Esophagus (tissue), 2 donors: ENCODE data around the gene FOXK2. TPM values are rescaled to one million over a fixed set of nuclear protein-coding genes. Genes with fewer than 3 reads are reported as not detected.
"Not testable (repeated sequence)": the region's sequence is repeated elsewhere in the genome, so short reads cannot be mapped to it uniquely, and the experiment has no call there.

ENCODE experiments used
- H3K27ac ChIP-seq, 2 donors: one replicate each; pipeline ENCODE4 v1.5.1; 2013; ENCODE audit warnings: low read depth in 2 of 2, mild to moderate bottlenecking in 2 of 2, inconsistent platforms in 1 of 2, low read length in 1 of 2, moderate library complexity in 1 of 2
- H3K27me3 ChIP-seq, 2 donors: one replicate each; pipeline ENCODE4 v1.6.1; 2013; ENCODE audit warnings: low read length in 2 of 2, control low read depth in 1 of 2, mild to moderate bottlenecking in 1 of 2; ENCODE audit not compliant: insufficient read depth in 2 of 2, control insufficient read depth in 1 of 2
- H3K36me3 ChIP-seq, 2 donors: one replicate each; pipeline ENCODE4 v1.6.1; 2013; ENCODE audit warnings: low read length in 1 of 2; ENCODE audit not compliant: control insufficient read depth in 2 of 2, insufficient read depth in 2 of 2
- H3K4me1 ChIP-seq, 2 donors: one replicate each; pipeline ENCODE4 v1.6.1; 2013; ENCODE audit warnings: low read length in 1 of 2; ENCODE audit not compliant: control insufficient read depth in 2 of 2, insufficient read depth in 2 of 2
- H3K4me3 ChIP-seq, 2 donors: one replicate each; pipeline ENCODE4 v1.5.1; 2013; ENCODE audit warnings: low read length in 2 of 2, mild to moderate bottlenecking in 2 of 2, low read depth in 1 of 2, moderate library complexity in 1 of 2
- H3K9me3 ChIP-seq, 2 donors: one replicate each; pipeline ENCODE4 v1.6.1; 2013; ENCODE audit warnings: mild to moderate bottlenecking in 2 of 2, low read depth in 1 of 2, low read length in 1 of 2, moderate library complexity in 1 of 2; ENCODE audit not compliant: control insufficient read depth in 2 of 2, insufficient read depth in 1 of 2
- WGBS, 2 donors: extraction: QIAGEN DNeasy Blood & Tissue Kit; methylation state at CpG; one replicate each; pipeline ENCODE4 v1.1.7; 2013; 5-methylcytosine and 5-hydroxymethylcytosine counted together
- polyA plus RNA-seq, 2 donors: library from polyadenylated mRNA; stranded (reverse); fragments of 200-250 nt; gene quantifications; one replicate each; pipeline ENCODE4 v1.2.3, GENCODE V29; 2013
- donor health status: healthy with polysubstance abuse.
- donor health status: Bipolar disorder and iron deficiency.

Gene FOXK2
- polyA plus RNA-seq, 2 donors, result 15.9 to 20.5 TPM

DNA sequence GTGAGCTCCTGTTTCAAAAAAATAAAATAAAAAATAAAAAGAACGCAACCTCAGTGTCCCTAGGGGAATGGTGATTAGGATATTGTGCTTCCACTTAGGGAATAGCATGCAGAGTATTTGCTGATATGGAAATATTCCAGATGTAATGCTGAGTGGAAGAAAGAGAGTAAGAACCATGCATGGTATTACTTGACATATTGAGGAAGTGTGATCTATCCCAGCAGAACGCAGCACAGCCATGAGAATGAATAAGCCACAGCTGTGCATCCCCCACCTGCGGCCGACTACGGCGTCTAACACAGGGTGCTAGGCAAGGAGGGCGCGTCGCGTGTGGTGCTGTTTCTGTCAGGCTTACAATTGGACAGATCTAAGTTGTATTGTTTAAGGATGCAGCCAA is 49.5 kb downstream of the FOXK2 start:
- H3K27ac ChIP-seq, result no peak overlapping the region
- H3K4me1 ChIP-seq, result no peaks in the 10 kb centered on the region
- no peak overlapping the region for H3K4me3 ChIP-seq
- no peaks in the 10 kb centered on the region for H3K9me3 ChIP-seq
- no peaks in the 10 kb centered on the region for H3K27me3 ChIP-seq
- 91 to 92% methylated on average over 10 of the region's 10 CpGs for WGBS, 2 donors
- H3K36me3 ChIP-seq, result peaks cover 5 to 31% of the 10 kb centered on the region in 2 donors

- no peaks in the 10 kb centered on the region for H3K9me3 ChIP-seq
- WGBS, 2 donors, result 95 to 96% methylated on average over 11 of the region's 11 CpGs
- no peaks in the 10 kb centered on the region for H3K27me3 ChIP-seq
- peaks cover 5 to 35% of the 10 kb centered on the region in 2 donors for H3K36me3 ChIP-seq
- H3K27ac ChIP-seq, result no peak overlapping the region
- no peaks in the 10 kb centered on the region for H3K4me1 ChIP-seq
- H3K4me3 ChIP-seq, result no peak overlapping the region
Observed at GRCh38 chr17:82569621-82570020, 50.1 kb downstream of the FOXK2 start.

- Histone ChIP-seq H3K27ac (no peak overlapping the region), H3K36me3 (peaks cover 5 to 38% of the 10 kb centered on the region in 2 donors), H3K27me3 (no peaks in the 10 kb centered on the region), H3K9me3 (no peaks in the 10 kb centered on the region), H3K4me3 (no peak overlapping the region), H3K4me1 (no peaks in the 10 kb centered on the region)
- 90 to 93% methylated on average over 9 of the region's 9 CpGs for WGBS, 2 donors
Observed at GRCh38 chr17:82570277-82570676, 50.7 kb downstream of the FOXK2 start.

DNA sequence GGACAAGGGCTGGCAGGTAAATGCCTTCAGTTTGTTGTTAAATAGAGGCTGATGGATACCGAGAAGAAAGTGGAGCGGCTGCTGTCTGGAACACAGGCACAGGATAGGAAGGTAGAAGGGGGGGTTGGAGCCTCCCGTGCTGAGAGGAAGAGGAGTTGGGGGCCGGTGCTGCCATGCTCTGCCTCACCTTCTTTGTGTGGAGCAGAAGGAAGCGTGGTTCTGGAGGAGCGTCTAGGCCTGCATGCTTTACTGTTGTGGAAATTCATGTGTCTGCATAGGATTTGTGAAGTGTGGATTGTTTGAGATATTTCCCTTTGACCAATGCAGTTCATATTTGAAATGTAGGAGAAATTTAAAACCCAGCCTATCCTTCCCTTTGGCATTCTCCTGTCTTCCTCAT is 52.3 kb downstream of the FOXK2 start:
- Histone ChIP-seq H3K4me1 (no peaks in the 10 kb centered on the region), H3K9me3 (no peaks in the 10 kb centered on the region), H3K36me3 (peaks cover 9 to 39% of the 10 kb centered on the region in 2 donors), H3K4me3 (no peak overlapping the region), H3K27ac (no peak overlapping the region), H3K27me3 (no peaks in the 10 kb centered on the region)
- WGBS, 2 donors, result 93 to 95% methylated on average over 6 of the region's 6 CpGs

GRCh38 chr17:82574041-82574440 is 54.5 kb downstream of the FOXK2 start:
- H3K4me1 ChIP-seq, result no peaks in the 10 kb centered on the region
- WGBS, 2 donors, result 89 to 95% methylated on average over 11 of the region's 11 CpGs
- H3K27me3 ChIP-seq, result no peaks in the 10 kb centered on the region
- peaks cover 8 to 39% of the 10 kb centered on the region in 2 donors for H3K36me3 ChIP-seq
- H3K4me3 ChIP-seq, result no peak overlapping the region
- no peaks in the 10 kb centered on the region for H3K9me3 ChIP-seq
- H3K27ac ChIP-seq, result no peak overlapping the region

DNA sequence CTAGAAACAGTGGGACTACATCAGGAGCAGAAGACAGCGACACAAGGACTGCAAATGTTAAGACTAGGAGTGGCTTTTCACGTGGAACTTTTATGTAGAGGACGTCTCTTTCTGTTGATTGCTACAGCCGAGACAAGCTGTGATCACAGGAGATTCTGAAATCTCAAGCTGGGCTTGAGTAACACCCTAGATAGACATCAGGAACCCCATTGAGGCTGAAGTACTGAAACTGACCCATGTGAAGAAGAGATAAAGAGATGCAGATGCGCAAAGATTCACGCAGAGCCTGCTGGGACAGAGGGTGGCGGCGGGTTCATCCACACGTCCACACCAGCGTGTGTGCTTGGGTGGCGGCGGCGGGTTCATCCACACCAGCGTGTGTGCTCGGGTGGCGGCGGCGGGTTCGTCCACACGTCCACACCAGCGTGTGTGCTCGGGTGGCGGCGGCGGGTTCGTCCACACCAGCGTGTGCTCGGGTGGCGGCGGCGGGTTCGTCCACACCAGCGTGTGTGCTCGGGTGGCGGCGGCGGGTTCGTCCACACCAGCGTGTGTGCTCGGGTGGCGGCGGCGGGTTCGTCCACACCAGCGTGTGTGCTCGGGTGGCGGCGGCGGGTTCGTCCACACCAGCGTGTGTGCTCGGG is 56.2 kb downstream of the FOXK2 start:
- not testable (repeated sequence) for H3K4me3 ChIP-seq, H3K9me3 ChIP-seq, H3K27me3 ChIP-seq, H3K4me1 ChIP-seq, H3K27ac ChIP-seq
- peaks cover 8 to 32% of the 10 kb centered on the region in 2 donors for H3K36me3 ChIP-seq
- WGBS, 2 donors, result 95 to 97% methylated on average over 34 to 38 of the region's 52 CpGs

DNA sequence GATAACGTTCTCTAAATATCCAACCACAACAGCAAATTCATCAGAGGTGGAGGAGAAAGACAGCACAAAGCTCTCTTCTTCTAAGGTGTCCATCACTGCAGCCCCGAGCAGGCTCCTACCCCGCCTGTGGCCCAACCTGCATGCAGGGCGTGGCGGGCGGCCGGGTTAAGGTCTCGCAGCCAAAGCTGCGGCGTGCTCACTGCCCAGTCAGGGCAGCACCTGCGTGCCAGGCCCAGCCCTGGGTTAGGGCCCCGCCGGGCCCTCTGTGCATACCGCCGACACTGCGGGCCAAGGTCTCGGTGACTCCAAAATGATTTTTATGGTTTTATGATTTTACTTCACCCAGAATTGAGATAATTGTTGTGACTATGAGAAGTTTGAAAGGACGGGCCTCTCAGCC is 57.8 kb downstream of the FOXK2 start:
- WGBS, 2 donors, result 73 to 96% methylated on average over 18 of the region's 18 CpGs
- Histone ChIP-seq H3K4me1 (no peaks in the 10 kb centered on the region), H3K4me3 (no peak overlapping the region), H3K27ac (no peak overlapping the region), H3K36me3 (peaks cover 11 to 27% of the 10 kb centered on the region in 2 donors), H3K9me3 (no peaks in the 10 kb centered on the region), H3K27me3 (no peaks in the 10 kb centered on the region)

DNA sequence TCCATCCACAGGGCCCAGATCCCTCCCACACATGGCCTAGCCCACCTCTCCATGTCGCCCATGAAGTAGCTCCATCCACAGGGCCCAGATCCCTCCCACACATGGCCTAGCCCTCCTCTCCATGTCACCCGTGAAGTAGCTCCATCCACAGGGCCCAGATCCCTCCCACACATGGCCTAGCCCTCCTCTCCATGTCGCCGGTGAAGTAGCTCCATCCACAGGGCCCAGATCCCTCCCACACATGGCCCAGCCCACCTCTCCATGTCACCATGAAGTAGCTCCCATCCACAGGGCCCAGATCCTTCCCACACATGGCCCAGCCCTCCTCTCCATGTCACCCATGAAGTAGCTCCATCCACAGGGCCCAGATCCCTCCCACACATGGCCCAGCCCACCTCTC is 60.4 kb downstream of the FOXK2 start:
- H3K36me3 ChIP-seq, result peaks cover 23 to 29% of the 10 kb centered on the region in 2 donors
- H3K27ac ChIP-seq, H3K27me3 ChIP-seq, H3K4me3 ChIP-seq, H3K9me3 ChIP-seq, H3K4me1 ChIP-seq: not testable (repeated sequence)
- 91% methylated on average over 4 of the region's 4 CpGs for WGBS, 2 donors

DNA sequence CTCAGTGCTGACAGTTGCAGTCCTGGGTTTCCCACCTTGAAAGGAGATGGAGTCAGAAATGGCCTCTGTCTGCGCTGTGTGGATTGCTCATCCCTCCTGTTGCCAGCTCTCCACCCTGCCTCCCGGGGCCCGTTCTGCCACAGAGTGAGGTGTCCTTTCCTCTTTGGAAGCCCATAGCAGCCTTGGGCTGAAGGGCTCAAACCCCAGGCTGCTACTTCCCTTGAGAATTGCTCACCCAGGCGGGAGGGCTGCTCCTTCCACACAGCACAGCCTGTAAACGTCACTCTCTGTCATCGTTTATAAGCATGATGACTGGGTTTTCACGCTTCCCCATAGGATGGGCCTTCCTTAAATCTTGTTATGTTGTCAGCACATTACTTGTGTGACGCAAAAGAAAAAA is 62.7 kb downstream of the FOXK2 start:
- no peaks in the 10 kb centered on the region for H3K27me3 ChIP-seq
- peaks cover 19 to 26% of the 10 kb centered on the region in 2 donors for H3K36me3 ChIP-seq
- whole genome bisulfite sequencing, 2 donors, result 81 to 84% methylated on average over 8 of the region's 8 CpGs
- no peaks in the 10 kb centered on the region for H3K9me3 ChIP-seq
- no peak overlapping the region for H3K4me3 ChIP-seq
- no peak overlapping the region for H3K27ac ChIP-seq
- H3K4me1 ChIP-seq, result no peaks in the 10 kb centered on the region

DNA sequence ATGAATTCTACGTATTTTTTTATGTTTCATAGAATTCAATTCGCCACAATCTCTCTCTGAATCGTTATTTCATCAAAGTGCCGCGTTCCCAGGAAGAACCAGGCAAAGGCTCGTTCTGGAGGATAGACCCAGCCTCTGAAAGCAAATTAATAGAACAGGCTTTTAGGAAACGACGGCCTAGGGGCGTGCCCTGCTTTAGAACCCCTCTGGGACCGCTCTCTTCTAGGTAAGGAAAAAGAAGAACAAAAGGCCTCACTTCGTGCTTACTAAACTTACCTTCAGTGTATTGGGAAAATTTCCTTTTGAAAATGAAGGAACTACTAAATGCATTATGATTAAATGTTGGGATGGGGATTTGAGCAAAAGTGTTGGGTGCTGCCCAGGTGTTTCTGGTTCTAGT is 63.2 kb downstream of the FOXK2 start:
- Histone ChIP-seq H3K27ac (no peak overlapping the region), H3K27me3 (no peaks in the 10 kb centered on the region), H3K36me3 (peaks cover 21 to 29% of the 10 kb centered on the region in 2 donors), H3K4me3 (no peak overlapping the region), H3K4me1 (no peaks in the 10 kb centered on the region), H3K9me3 (no peaks in the 10 kb centered on the region)
- 89 to 92% methylated on average over 11 of the region's 11 CpGs for WGBS, 2 donors
